H1 (cell line): Measurements from ENCODE around the gene ZNF629. TPM values are rescaled to one million over a fixed set of nuclear protein-coding genes. Genes with fewer than 3 reads are reported as not detected.

Experiments used
- CTCF ChIA-PET: fragments of 300-600 bp; sonication (Branson Sonifier 250); formaldehyde crosslinking; loops from one replicate; lab custom pipeline; 2021; ENCODE audit not compliant: partially characterized antibody; lab: Charles Lee
- POLR2A ChIA-PET: fragments of 300-600 bp; sonication (Branson Sonifier 250); formaldehyde crosslinking; loops from one replicate; lab custom pipeline; 2021; ENCODE audit warnings: inconsistent platforms; ENCODE audit not compliant: partially characterized antibody; lab: Charles Lee
- DNase-seq, 2 experiments: peaks; one replicate each; pipeline versions ENCODE4 v3.0.0 to v3.0.0-alpha.2; 2010 to 2022; ENCODE audit warnings: low spot score in 2 of 2, low read depth in 1 of 2, mixed read lengths in 1 of 2
- FAIRE-seq: peaks from 2 replicates; lab custom pipeline; 2011; peaks lifted over from hg19 to GRCh38; lab: Jason Lieb, UNC
- H2AFZ ChIP-seq: 2 replicates; pipeline ENCODE4 v1.8.1; 2012; ENCODE audit warnings: low read length, inconsistent platforms
- H2AK5ac ChIP-seq: 2 replicates; pipeline ENCODE4 v1.6.1; 2013; ENCODE audit warnings: low read depth, low read length
- H2BK120ac ChIP-seq: replicated peaks from 2 replicates; pipeline ENCODE3; 2013; ENCODE audit warnings: low read depth, low read length, inconsistent platforms
- H2BK12ac ChIP-seq: 2 replicates; pipeline ENCODE4 v1.6.1; 2013; ENCODE audit warnings: low read depth, low read length
- H2BK15ac ChIP-seq: 2 replicates; pipeline ENCODE4 v1.6.1; 2013; ENCODE audit warnings: low read length
- H2BK20ac ChIP-seq: 2 replicates; pipeline ENCODE4 v1.6.1; 2013; ENCODE audit warnings: low read length
- H2BK5ac ChIP-seq: 2 replicates; pipeline ENCODE4 v1.6.1; 2013; ENCODE audit warnings: low read depth, low read length
- H3K14ac ChIP-seq: 2 replicates; pipeline ENCODE4 v1.6.1; 2013; ENCODE audit warnings: inconsistent platforms; ENCODE audit not compliant: insufficient read length
- H3K18ac ChIP-seq: 2 replicates; pipeline ENCODE4 v1.6.1; 2013; ENCODE audit warnings: low read length; ENCODE audit errors: extremely low read depth
- H3K23ac ChIP-seq: 2 replicates; pipeline ENCODE4 v1.6.1; 2013; ENCODE audit warnings: inconsistent platforms; ENCODE audit not compliant: insufficient read length
- H3K23me2 ChIP-seq: 2 replicates; pipeline ENCODE4 v1.6.1; 2013; ENCODE audit warnings: low read depth, low read length
- H3K27ac ChIP-seq: 2 replicates; pipeline ENCODE4 v1.6.1; 2011; ENCODE audit warnings: low read depth, low read length, inconsistent platforms
- H3K27me3 ChIP-seq, 4 experiments: replicated peaks in 1 of 4; 1 replicate in 1 of 4; 2 replicates in 3 of 4; pipeline versions ENCODE4 v1.6.1 to v1.8.1; 2011 to 2013; ENCODE audit warnings: low read length in 3 of 4, mild to moderate bottlenecking in 3 of 4, inconsistent platforms in 2 of 4, mixed read lengths in 2 of 4, moderate library complexity in 1 of 4; ENCODE audit not compliant: control insufficient read depth in 3 of 4, insufficient read depth in 3 of 4; ENCODE audit errors: extremely low read depth in 1 of 4
- H3K36me3 ChIP-seq, 4 experiments: 2 replicates each; pipeline versions ENCODE4 v1.6.1 to v1.8.1; 2011 to 2013; ENCODE audit warnings: mild to moderate bottlenecking in 4 of 4, low read length in 3 of 4, moderate library complexity in 2 of 4, control low read depth in 1 of 4, inconsistent platforms in 1 of 4; ENCODE audit not compliant: insufficient read depth in 4 of 4, control insufficient read depth in 2 of 4
- H3K4ac ChIP-seq: replicated peaks from 2 replicates; pipeline ENCODE3; 2013; ENCODE audit warnings: low read length, low read depth, mixed read lengths, inconsistent platforms; ENCODE audit not compliant: insufficient read length
- H3K4me1 ChIP-seq, 4 experiments: replicated peaks in 1 of 4; 1 replicate in 1 of 4; 2 replicates in 3 of 4; pipeline versions ENCODE4 v1.6.1 to v1.8.1; 2011 to 2013; ENCODE audit warnings: low read length in 3 of 4, inconsistent platforms in 2 of 4, mixed read lengths in 1 of 4; ENCODE audit not compliant: insufficient read depth in 4 of 4, control insufficient read depth in 3 of 4
- H3K4me2 ChIP-seq, 2 experiments: 2 replicates each; pipeline versions ENCODE4 v1.6.1 to v1.8.1; 2011 to 2013; ENCODE audit warnings: low read depth in 2 of 2, low read length in 2 of 2, control low read depth in 1 of 2, inconsistent platforms in 1 of 2, mild to moderate bottlenecking in 1 of 2; ENCODE audit not compliant: insufficient read depth in 1 of 2
- H3K4me3 ChIP-seq, 4 experiments: fragments of 200-600, 300-600 bp in 1 of 4; sonication (generic), shearing (Covaris generic), sonication (Bioruptor Twin) in 1 of 4; 2 replicates each; pipeline versions ENCODE4 v1.5.1 to v1.8.1; 2011 to 2016; ENCODE audit warnings: low read length in 4 of 4, low read depth in 3 of 4, control low read depth in 2 of 4, inconsistent platforms in 2 of 4, mild to moderate bottlenecking in 2 of 4, mixed read lengths in 1 of 4, moderate library complexity in 1 of 4; ENCODE audit not compliant: insufficient read depth in 2 of 4; ENCODE audit errors: extremely low read depth in 1 of 4
- H3K56ac ChIP-seq: replicated peaks from 2 replicates; pipeline ENCODE3; 2013; ENCODE audit warnings: low read depth, mild to moderate bottlenecking, mixed read lengths, low read length, inconsistent platforms; ENCODE audit not compliant: insufficient read length
- H3K79me1 ChIP-seq: 2 replicates; pipeline ENCODE4 v1.6.1; 2013; ENCODE audit warnings: low read depth, low read length, control low read depth
- H3K79me2 ChIP-seq, 2 experiments: 2 replicates each; pipeline versions ENCODE4 v1.6.1 to v1.8.1; 2012 to 2013; ENCODE audit warnings: low read length in 2 of 2, mild to moderate bottlenecking in 2 of 2, inconsistent platforms in 1 of 2; ENCODE audit not compliant: insufficient read depth in 2 of 2, control insufficient read depth in 1 of 2
- H3K9ac ChIP-seq, 4 experiments: replicated peaks in 1 of 4; 1 replicate in 1 of 4; 2 replicates in 3 of 4; pipeline versions ENCODE4 v1.6.1 to v1.8.1; 2011 to 2013; ENCODE audit warnings: low read depth in 3 of 4, low read length in 3 of 4, control low read depth in 2 of 4, mild to moderate bottlenecking in 2 of 4, moderate library complexity in 2 of 4, inconsistent platforms in 1 of 4; ENCODE audit errors: extremely low read depth in 1 of 4
- H3K9me3 ChIP-seq, 2 experiments: 2 replicates each; pipeline versions ENCODE4 v1.6.1 to v1.8.1; 2012 to 2013; ENCODE audit warnings: mild to moderate bottlenecking in 2 of 2, moderate library complexity in 2 of 2, control low read depth in 1 of 2, inconsistent platforms in 1 of 2, low read depth in 1 of 2, low read length in 1 of 2, mixed read lengths in 1 of 2; ENCODE audit not compliant: insufficient read depth in 2 of 2
- H4K20me1 ChIP-seq, 2 experiments: replicated peaks in 1 of 2; 2 replicates each; pipeline versions ENCODE3 to v1.8.1; 2011 to 2013; ENCODE audit warnings: inconsistent platforms in 2 of 2, low read length in 2 of 2, mild to moderate bottlenecking in 1 of 2; ENCODE audit not compliant: insufficient read depth in 2 of 2, control insufficient read depth in 1 of 2
- H4K5ac ChIP-seq: 2 replicates; pipeline ENCODE4 v1.6.1; 2013; ENCODE audit warnings: low read length, low read depth, mixed read lengths, inconsistent platforms; ENCODE audit not compliant: insufficient read length
- H4K8ac ChIP-seq: 2 replicates; pipeline ENCODE4 v1.8.0; 2013; ENCODE audit warnings: mild to moderate bottlenecking, moderate library complexity, low read length, inconsistent platforms; ENCODE audit not compliant: insufficient read depth; ENCODE audit errors: extremely low read depth
- H4K91ac ChIP-seq: replicated peaks from 2 replicates; pipeline ENCODE3; 2013; ENCODE audit warnings: low read length, mixed read lengths, inconsistent platforms; ENCODE audit not compliant: insufficient read length
- BRCA1 ChIP-seq: IDR thresholded peaks from 2 replicates; pipeline ENCODE4 v1.6.1; 2012; ENCODE audit warnings: low read depth, low read length, improper control_type of control experiment
- CBX5 ChIP-seq: fragments of 300-800, 300-1000 bp; sonication (generic); IDR thresholded peaks from 2 replicates; pipeline ENCODE4 v1.7.1; 2016; ENCODE audit warnings: antibody characterized with exemption, low read length, low read depth
- CEBPB ChIP-seq: IDR thresholded peaks from 2 replicates; pipeline ENCODE4 v1.6.1; 2012; ENCODE audit warnings: low read depth, low read length
- HDAC6 ChIP-seq: IDR thresholded peaks from one replicate; pipeline ENCODE4 v1.7.1; 2012; ENCODE audit warnings: low read depth, mild to moderate bottlenecking, inconsistent platforms, low read length, moderate library complexity
- NANOG ChIP-seq: IDR thresholded peaks from 2 replicates; pipeline ENCODE4 v1.6.1; 2011; ENCODE audit warnings: low read length, low read depth, mild to moderate bottlenecking, inconsistent platforms; ENCODE audit not compliant: insufficient read depth, poor library complexity, severe bottlenecking
- PHF8 ChIP-seq: fragments of 200-600 bp; sonication (generic); conservative IDR thresholded peaks from 2 replicates; pipeline ENCODE4 v1.7.1; 2012; ENCODE audit warnings: low read depth, mild to moderate bottlenecking, inconsistent platforms, low read length, moderate library complexity
- RAD21 ChIP-seq, 2 experiments: IDR thresholded peaks in 1 of 2; conservative IDR thresholded peaks in 1 of 2; 2 replicates each; pipeline ENCODE4 v1.6.1; 2011; ENCODE audit warnings: low read depth in 2 of 2, low read length in 2 of 2, improper control_type of control experiment in 1 of 2, inconsistent platforms in 1 of 2, mild to moderate bottlenecking in 1 of 2, moderate library complexity in 1 of 2
- SIRT6 ChIP-seq: IDR thresholded peaks from one replicate; pipeline ENCODE4 v1.7.1; 2012; ENCODE audit warnings: low read length, inconsistent platforms
- WGBS, 2 experiments: shearing (Covaris generic) in 1 of 2; methylation state at CpG; one replicate each; pipeline versions ENCODE4 v1.1.6 to v1.1.7; 2013 to 2015; ENCODE audit warnings: low lambda C conversion rate in 2 of 2, mixed read lengths in 2 of 2, inconsistent platforms in 1 of 2, low coverage in 1 of 2, missing lambda C conversion rate in 1 of 2; ENCODE audit not compliant: insufficient replicate concordance in 2 of 2, insufficient coverage in 1 of 2, insufficient read length in 1 of 2; ENCODE audit errors: extremely low coverage in 1 of 2, missing lambda C conversion rate in 1 of 2; 5-methylcytosine and 5-hydroxymethylcytosine counted together
- polyA plus RNA-seq, 7 experiments: library from polyadenylated mRNA; depleted of rRNA in 3 of 7; stranded (reverse) in 5 of 7; unstranded in 2 of 7; fragments of >200 nt in 5 of 7; fragments of 200-250 nt in 2 of 7; gene quantifications; 1 replicate in 5 of 7; 2 replicates in 1 of 7; 4 replicates in 1 of 7; pipeline versions ENCODE4 v1.2.1 to v1.2.3, GENCODE V29; 2011 to 2013; ENCODE audit warnings: missing spikeins in 2 of 7, mixed read lengths in 2 of 7
- total RNA-seq: library from RNA; stranded (reverse); fragmentation: NEBNext Ultra II Directional; extraction: Animal tissue kit (Norgen Biotek cat#: 25700); gene quantifications from 2 replicates; pipeline ENCODE4 v1.2.1, GENCODE V29; 2021

The ZNF629 gene
- total and polyA plus RNA-seq, 2 of the 8 experiments (the other 6 are each of a cell fraction or from before 2014, with no cell fraction given), result 11.0 to 19.5 TPM

DNA sequence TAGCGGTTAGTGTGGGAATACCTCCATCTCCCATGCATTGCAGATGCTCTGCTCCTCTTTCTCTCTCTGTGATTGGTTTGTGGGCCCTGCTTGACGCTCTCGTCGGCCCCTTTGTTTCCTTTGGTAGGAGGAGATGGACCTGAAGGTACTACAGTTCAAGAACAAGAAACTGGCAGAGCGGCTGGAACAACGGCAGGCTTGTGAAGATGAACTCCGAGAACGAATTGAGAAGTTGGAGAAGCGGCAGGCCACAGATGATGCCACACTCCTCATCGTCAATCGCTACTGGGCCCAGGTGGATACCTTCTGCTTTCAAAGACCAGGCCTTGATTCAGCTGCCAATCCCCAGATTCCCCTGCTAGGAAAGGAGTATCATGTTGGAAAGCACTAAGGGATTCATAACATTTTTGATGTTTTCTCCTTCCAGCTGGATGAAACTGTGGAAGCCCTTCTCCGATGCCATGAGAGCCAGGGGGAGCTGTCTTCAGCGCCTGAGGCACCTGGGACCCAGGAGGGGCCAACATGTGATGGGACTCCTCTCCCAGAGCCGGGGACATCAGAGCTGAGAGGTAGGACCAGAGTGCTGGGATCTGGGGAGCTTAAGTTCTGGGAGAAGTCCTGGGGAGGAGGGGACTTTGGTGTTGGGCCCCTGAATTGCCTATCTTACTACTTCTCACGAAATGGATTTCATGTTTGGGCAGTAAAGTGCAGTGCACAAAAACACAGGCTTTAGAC lies 23.8 kb downstream of the ZNF629 start:
- H2BK20ac ChIP-seq, result no peak overlapping the region
- no peak for DNase-seq
- H4K5ac ChIP-seq, result no peak overlapping the region
- H2BK5ac ChIP-seq, result no peak overlapping the region; the same call in 1 of the 2 replicates
- H3K27ac ChIP-seq, result 0 out of 2 replicates have a peak overlapping the region, but pooled peaks have one; percentile 88
- no peak for FAIRE-seq
- peak overlapping the region; percentile 80 to 97 (median 92); a peak in 7 of 8 replicates for H3K4me3 ChIP-seq
- H3K9me3 ChIP-seq, result no peaks in the 10 kb centered on the region
- H4K8ac ChIP-seq, result peak overlapping the region; percentile 62; the same call in 1 of the 2 replicates
- no peak overlapping the region for H3K14ac ChIP-seq
- H2BK12ac ChIP-seq, result no peak overlapping the region
- H4K20me1 ChIP-seq, result peaks cover 6 to 7% of the 10 kb centered on the region in 2 experiments
- peak overlapping the region; percentile 68 to 94 for H3K4me2 ChIP-seq
- POLR2A ChIA-PET, result interaction anchor here (1.3 to 9.0 kb wide), 5 partner anchors 12 to 20 kb away, joined by 3 to 92 read pairs (median 14); partner anchors contain the start of gene PHKG2
- no peak overlapping the region for H4K91ac ChIP-seq
- TF ChIP-seq SIRT6 (no peak), PHF8 (no peak), RAD21 (IDR thresholded peaks at IDR 0.05 in 1 of 2, conservative IDR thresholded peaks at IDR 0.05 in 1 of 2; ENCODE audit: low read depth in 2 of 2, low read length in 2 of 2) (no peak), CEBPB (no peak), BRCA1 (no peak), CBX5 (no peak), HDAC6 (no peak), NANOG (no peak)
- TF ChIP-seq, all 59 proteins: peak for 0
- no peak overlapping the region for H2AK5ac ChIP-seq
- peaks cover 3% of the 10 kb centered on the region; the same call in 1 of the 2 replicates for H3K79me1 ChIP-seq
- H3K4ac ChIP-seq, result no peak overlapping the region
- H2AFZ ChIP-seq, result no peak overlapping the region
- CTCF ChIA-PET, result interaction anchor here (1.4 to 1.8 kb wide), 2 partner anchors 12 to 15 kb away, joined by 4 to 7 read pairs; no protein-coding TSS in a partner anchor
- H3K4me1 ChIP-seq, result peaks cover 0 to 11% (median 2%) of the 10 kb centered on the region in 4 experiments; a peak in 4 of 7 replicates
- H3K23me2 ChIP-seq, result peaks cover 14% of the 10 kb centered on the region
- H3K9ac ChIP-seq, result peak overlapping the region in 3 of 4 experiments; percentile 87 to 89 (median 89); a peak in 6 of 7 replicates
- H3K23ac ChIP-seq, result no peak overlapping the region
- H3K56ac ChIP-seq, result no peak overlapping the region
- H3K79me2 ChIP-seq, result peaks cover 4 to 20% of the 10 kb centered on the region in 2 experiments; a peak in 2 of 4 replicates
- WGBS, 2 experiments, result 80% methylated on average over 15 of the region's 15 CpGs; no CpG with 5 or more reads in 1 of the 2 experiments
- no peak overlapping the region for H3K18ac ChIP-seq
- H2BK120ac ChIP-seq, result no peak overlapping the region
- no peaks in the 10 kb centered on the region; a peak in 1 of 7 replicates for H3K27me3 ChIP-seq
- peaks cover 28 to 51% (median 42%) of the 10 kb centered on the region in 4 experiments for H3K36me3 ChIP-seq
- H2BK15ac ChIP-seq, result no peak overlapping the region
